KBM-7 (cell line): Measurements from ENCODE around the gene PRR23E.
A peak's percentile ranks its signal among the peaks of the same experiment; 100 is the strongest.

Source experiments
- DNase-seq: peaks from one replicate; pipeline ENCODE4 v3.0.0-alpha.2; 2015
- in situ Hi-C: fragments of 300-500 bp; cut with MboI; formaldehyde crosslinking; loops from 2 replicates; pipeline ENCODE4 v1.14.3; 2020; ENCODE audit warnings: low sequenced_read_pairs, low pct_unique_long_range_greater_than_20kb, mixed read lengths

The PRR23E gene

GRCh38 chr3:127162947-127163645 is 29.8 kb upstream of the PRR23E start:
- peak; percentile 16 for DNase-seq

GRCh38 chr3:127164615-127165014 is 28.3 kb upstream of the PRR23E start:
- no peak for DNase-seq
- in situ Hi-C loops: no loop called here

More at GRCh38 chr3:127162947-127163645, 29.8 kb upstream of the PRR23E start:
- in situ Hi-C loops: no loop called here

- in situ Hi-C loops: no loop called here
- DNase-seq: no peak
These were observed 27.9 kb upstream of the PRR23E start for GRCh38 chr3:127165036-127165435.

- DNase-seq: no peak
- in situ Hi-C loops: no loop called here
These were observed 27.0 kb upstream of the PRR23E start for GRCh38 chr3:127165694-127166485.

GRCh38 chr3:127166501-127167065 is 26.3 kb upstream of the PRR23E start:
- in situ Hi-C loops: no loop called here

GRCh38 chr3:127167315-127168043 is 25.5 kb upstream of the PRR23E start:
- no peak for DNase-seq
- in situ Hi-C loops: no loop called here

More at GRCh38 chr3:127166501-127167065, 26.3 kb upstream of the PRR23E start:
- DNase-seq: no peak

- DNase-seq: no peak
- in situ Hi-C loops: no loop called here
These were observed 24.7 kb upstream of the PRR23E start for GRCh38 chr3:127168271-127168670.

- in situ Hi-C loops: no loop called here
- DNase-seq: no peak
These were observed 22.1 kb upstream of the PRR23E start for GRCh38 chr3:127170814-127171213.

- DNase-seq: no peak
- in situ Hi-C loops: no loop called here
These were observed 21.6 kb upstream of the PRR23E start for GRCh38 chr3:127171320-127171719.

GRCh38 chr3:127171721-127172120 is 21.2 kb upstream of the PRR23E start:
- no peak for DNase-seq
- in situ Hi-C loops: no loop called here

GRCh38 chr3:127172211-127172610 is 20.7 kb upstream of the PRR23E start:
- no peak for DNase-seq
- in situ Hi-C loops: no loop called here

- in situ Hi-C loops: no loop called here
- no peak for DNase-seq
These were observed 20.0 kb upstream of the PRR23E start for GRCh38 chr3:127172781-127173515.

- in situ Hi-C loops: no loop called here
- DNase-seq: no peak
These were observed 19.3 kb upstream of the PRR23E start for GRCh38 chr3:127173516-127174166.

GRCh38 chr3:127174284-127174683 is 18.6 kb upstream of the PRR23E start:
- no peak for DNase-seq
- in situ Hi-C loops: no loop called here

- DNase-seq: no peak
- in situ Hi-C loops: no loop called here
These were observed 18.2 kb upstream of the PRR23E start for GRCh38 chr3:127174715-127175140.

GRCh38 chr3:127175272-127175671 is 17.7 kb upstream of the PRR23E start:
- in situ Hi-C loops: no loop called here
- no peak for DNase-seq

- in situ Hi-C loops: no loop called here
- DNase-seq: no peak
These were observed 15.7 kb upstream of the PRR23E start for GRCh38 chr3:127177226-127177625.

GRCh38 chr3:127180859-127181258 is 12.1 kb upstream of the PRR23E start:
- in situ Hi-C loops: no loop called here
- DNase-seq: no peak
